Measurements from ENCODE around the gene HES2. TPM values are rescaled to one million over a fixed set of nuclear protein-coding genes. Genes with fewer than 3 reads are reported as not detected.
"Not testable (repeated sequence)": the region's sequence is repeated elsewhere in the genome, so short reads cannot be mapped to it uniquely, and the experiment has no call there.

HES2 gene
- total RNA-seq, 4 donors from 2014 or later = 15.4 to 47.7 (median 35.8) TPM

DNA sequence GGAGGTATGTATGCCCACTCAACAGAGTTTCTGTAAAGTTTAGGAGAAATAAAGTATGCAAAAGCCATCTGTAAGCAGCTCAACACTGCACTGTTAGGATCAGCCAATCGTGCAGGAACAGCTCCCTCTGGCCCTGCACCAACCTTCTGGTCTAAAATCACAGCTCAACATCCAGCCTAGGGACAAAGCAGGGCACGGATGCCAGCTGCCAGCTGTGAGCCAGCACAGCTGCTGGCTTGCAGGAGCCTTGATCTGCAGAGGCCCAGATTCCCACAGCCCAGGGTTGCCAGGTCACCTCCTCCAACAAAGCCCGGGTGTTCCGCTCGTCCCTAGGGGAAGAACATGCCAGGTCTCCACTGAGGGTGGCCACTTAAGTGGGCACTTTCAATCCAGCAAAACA lies 34.8 kb downstream of the HES2 start:
- TF ChIP-seq, protein P1, sequence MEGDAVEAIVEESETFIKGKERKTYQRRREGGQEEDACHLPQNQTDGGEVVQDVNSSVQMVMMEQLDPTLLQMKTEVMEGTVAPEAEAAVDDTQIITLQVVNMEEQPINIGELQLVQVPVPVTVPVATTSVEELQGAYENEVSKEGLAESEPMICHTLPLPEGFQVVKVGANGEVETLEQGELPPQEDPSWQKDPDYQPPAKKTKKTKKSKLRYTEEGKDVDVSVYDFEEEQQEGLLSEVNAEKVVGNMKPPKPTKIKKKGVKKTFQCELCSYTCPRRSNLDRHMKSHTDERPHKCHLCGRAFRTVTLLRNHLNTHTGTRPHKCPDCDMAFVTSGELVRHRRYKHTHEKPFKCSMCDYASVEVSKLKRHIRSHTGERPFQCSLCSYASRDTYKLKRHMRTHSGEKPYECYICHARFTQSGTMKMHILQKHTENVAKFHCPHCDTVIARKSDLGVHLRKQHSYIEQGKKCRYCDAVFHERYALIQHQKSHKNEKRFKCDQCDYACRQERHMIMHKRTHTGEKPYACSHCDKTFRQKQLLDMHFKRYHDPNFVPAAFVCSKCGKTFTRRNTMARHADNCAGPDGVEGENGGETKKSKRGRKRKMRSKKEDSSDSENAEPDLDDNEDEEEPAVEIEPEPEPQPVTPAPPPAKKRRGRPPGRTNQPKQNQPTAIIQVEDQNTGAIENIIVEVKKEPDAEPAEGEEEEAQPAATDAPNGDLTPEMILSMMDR (IDR thresholded peaks at IDR 0.05) = no peak
- TF ChIP-seq POLR2A (IDR thresholded peaks at IDR 0.05) = no peak
- WGBS, 2 donors = 43 to 47% methylated on average over 5 of the region's 5 CpGs
- H3K4me3 ChIP-seq (ENCODE audit: low read depth, poor library complexity, severe bottlenecking) = no peak overlapping the region
- no peak for DNase-seq (ENCODE audit: low spot score in 2 of 2)
- intact Hi-C loops (cut with DNase I; ENCODE audit: low total_unique reads) = no loop called here

DNA sequence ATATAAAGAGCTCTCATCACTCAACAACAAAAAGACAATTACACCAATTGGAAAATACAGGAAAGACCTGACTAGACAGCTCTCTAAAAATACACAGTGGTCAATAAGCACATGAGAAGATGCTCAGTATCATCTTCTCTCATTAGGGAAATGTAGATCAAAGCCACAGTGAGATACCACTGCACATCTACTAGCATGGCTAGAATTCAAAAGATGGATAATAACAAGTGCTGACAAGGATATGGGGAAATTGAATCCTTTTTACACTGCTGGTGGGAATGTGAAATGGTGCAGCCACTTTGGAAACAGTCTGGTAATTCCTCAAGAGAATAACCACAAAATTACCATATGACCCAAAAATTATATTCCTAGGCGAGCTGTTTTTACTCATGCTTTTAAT lies 35.6 kb downstream of the HES2 start:
- 96 to 97% methylated on average over 1 of the region's 1 CpG for WGBS, 2 donors
- no peak for TF ChIP-seq POLR2A (IDR thresholded peaks at IDR 0.05)
- TF ChIP-seq, protein P1 (IDR thresholded peaks at IDR 0.05) = no peak
- no peak overlapping the region for H3K4me3 ChIP-seq (ENCODE audit: low read depth, poor library complexity, severe bottlenecking)
- no peak for DNase-seq (ENCODE audit: low spot score in 2 of 2)
- intact Hi-C loops (cut with DNase I; ENCODE audit: low total_unique reads) = no loop called here

DNA sequence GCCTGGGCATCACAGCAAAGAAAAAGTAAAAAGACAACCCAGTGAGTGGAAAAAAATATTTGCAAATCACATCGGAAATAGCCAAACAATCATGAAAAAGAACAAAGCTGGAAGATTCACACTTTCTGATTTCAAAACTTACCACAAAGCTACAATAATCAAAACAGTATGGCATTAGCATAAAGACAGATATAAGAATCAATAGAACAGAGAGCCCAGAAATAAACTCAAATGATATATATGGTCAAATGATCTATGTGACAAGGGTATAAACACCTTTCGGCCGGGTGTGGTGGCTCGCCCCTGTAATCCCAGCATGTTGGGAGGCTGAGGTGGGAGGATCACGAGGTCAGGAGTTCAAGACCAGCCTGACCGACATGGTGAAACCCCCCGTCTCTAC lies 39.7 kb downstream of the HES2 start:
- no peak for DNase-seq (ENCODE audit: low spot score in 2 of 2)
- intact Hi-C loops (cut with DNase I; ENCODE audit: low total_unique reads) = no loop called here
- H3K4me3 ChIP-seq (ENCODE audit: low read depth, poor library complexity, severe bottlenecking) = no peak overlapping the region
- TF ChIP-seq, protein P1 (IDR thresholded peaks at IDR 0.05) = no peak
- TF ChIP-seq POLR2A (IDR thresholded peaks at IDR 0.05) = no peak
- WGBS, 2 donors = 92 to 96% methylated on average over 7 of the region's 7 CpGs

DNA sequence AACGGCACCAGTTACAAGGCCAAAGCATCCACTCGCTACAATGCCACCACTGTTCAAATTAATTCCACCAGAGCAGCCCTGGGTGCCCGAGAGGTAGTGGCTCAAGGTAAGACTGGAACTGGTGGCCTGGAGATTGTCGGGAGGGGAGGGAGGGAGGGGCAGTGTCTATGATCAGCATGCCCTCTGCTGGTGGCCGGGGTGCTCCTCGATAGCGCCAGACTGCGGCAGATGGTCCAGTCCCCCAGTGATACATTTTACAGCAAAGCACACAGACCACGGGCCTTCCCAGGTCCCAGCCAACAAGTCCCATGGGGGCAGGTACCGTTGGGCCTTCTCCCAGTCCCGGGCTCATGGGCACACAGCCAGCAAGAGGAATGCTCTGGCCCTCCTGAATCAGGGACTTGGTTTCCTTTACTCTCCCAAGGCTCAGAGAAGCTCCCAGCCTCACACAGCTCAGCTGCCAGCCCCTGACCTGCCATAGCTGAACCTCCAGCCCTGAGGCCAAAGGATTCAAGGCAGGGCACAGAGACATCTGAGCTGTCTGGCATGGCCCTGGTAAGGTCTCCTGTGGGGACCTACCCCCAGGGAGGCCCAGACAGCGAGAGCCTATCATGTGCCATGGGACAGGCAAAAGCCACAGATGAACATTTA lies 41.5 kb downstream of the HES2 start:
- no peak overlapping the region for H3K4me3 ChIP-seq (ENCODE audit: low read depth, poor library complexity, severe bottlenecking)
- TF ChIP-seq, protein P1 (IDR thresholded peaks at IDR 0.05) = no peak
- no peak for TF ChIP-seq POLR2A (IDR thresholded peaks at IDR 0.05)
- intact Hi-C loops (cut with DNase I; ENCODE audit: low total_unique reads) = no loop called here
- 78 to 82% methylated on average over 11 to 12 of the region's 12 CpGs for WGBS, 2 donors
- DNase-seq (ENCODE audit: low spot score in 2 of 2) = no peak

DNA sequence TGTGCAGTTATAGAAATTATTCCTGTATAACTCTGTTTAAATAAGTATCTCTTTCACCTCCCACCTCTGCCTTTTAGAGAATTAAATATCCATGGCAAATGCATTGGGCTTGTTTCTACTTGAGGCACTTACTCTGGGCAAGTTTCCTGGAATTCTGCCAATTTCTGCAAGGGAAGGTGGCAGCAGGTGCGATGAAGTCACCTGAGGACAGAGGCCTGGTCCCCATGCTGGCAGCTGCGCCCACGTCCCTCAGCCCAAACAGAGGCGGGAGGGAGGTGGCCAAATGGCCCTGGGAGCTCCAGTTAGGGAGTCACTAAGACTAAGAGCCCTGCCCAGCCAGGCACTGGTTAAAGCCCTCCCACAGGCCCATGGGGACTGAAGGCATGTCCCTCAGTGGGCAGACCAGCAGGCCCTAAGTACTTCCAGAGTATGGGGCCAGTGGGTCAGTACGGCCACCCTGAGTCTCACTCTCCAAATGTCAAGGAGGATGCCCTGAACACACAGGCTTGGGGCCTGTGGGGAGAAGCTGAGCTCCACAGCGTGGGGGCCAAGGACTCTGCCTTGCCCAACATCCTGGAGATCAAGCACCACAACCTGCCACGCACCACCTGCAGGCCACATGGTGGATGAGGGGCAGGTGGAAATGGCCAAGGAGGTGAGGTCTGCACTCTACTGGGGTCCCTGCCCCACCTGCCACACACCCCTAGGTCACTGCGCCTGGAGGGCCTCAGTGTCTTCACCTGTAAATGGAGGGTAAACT lies 45.6 kb downstream of the HES2 start:
- H3K4me3 ChIP-seq (ENCODE audit: low read depth, poor library complexity, severe bottlenecking) = no peak overlapping the region
- intact Hi-C loops (cut with DNase I; ENCODE audit: low total_unique reads) = no loop called here
- TF ChIP-seq POLR2A (IDR thresholded peaks at IDR 0.05) = no peak
- TF ChIP-seq, protein P1 (IDR thresholded peaks at IDR 0.05) = no peak
- WGBS, 2 donors = 69 to 82% methylated on average over 6 to 7 of the region's 8 CpGs
- DNase-seq (ENCODE audit: low spot score in 2 of 2) = no peak

DNA sequence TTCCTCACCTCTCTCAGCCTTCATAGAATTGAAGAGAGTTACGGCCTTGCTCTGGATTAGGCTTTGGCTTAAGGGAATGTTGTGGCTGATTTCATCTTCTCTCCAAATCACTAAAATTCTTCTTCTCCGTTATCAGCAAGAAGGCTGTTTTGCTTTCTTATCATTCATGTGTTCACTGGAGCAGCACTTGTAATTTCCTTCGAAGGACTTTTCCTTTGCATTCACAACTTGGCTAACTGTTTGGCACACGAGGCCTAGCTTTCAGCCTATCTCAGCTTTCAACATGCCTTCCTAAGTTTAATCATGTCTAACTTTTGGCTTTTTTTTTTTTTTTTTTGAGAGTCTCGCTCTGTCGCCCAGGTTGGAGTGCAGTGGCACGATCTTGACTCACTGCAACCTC lies 47.5 kb downstream of the HES2 start:
- DNase-seq (ENCODE audit: low spot score in 2 of 2); H3K4me3 ChIP-seq (ENCODE audit: low read depth, poor library complexity, severe bottlenecking); intact Hi-C loops (cut with DNase I; ENCODE audit: low total_unique reads): not testable (repeated sequence)
- 60 to 69% methylated on average over 7 of the region's 7 CpGs for WGBS, 2 donors

Data from lower leg skin (tissue), 4 donors.